ENCODE measurements around the gene GALNS. TPM values are rescaled to one million over a fixed set of nuclear protein-coding genes. Genes with fewer than 3 reads are reported as not detected.

The GALNS gene
- total RNA-seq, 2 experiments from 2014 or later = 17.2 to 49.0 TPM

DNA sequence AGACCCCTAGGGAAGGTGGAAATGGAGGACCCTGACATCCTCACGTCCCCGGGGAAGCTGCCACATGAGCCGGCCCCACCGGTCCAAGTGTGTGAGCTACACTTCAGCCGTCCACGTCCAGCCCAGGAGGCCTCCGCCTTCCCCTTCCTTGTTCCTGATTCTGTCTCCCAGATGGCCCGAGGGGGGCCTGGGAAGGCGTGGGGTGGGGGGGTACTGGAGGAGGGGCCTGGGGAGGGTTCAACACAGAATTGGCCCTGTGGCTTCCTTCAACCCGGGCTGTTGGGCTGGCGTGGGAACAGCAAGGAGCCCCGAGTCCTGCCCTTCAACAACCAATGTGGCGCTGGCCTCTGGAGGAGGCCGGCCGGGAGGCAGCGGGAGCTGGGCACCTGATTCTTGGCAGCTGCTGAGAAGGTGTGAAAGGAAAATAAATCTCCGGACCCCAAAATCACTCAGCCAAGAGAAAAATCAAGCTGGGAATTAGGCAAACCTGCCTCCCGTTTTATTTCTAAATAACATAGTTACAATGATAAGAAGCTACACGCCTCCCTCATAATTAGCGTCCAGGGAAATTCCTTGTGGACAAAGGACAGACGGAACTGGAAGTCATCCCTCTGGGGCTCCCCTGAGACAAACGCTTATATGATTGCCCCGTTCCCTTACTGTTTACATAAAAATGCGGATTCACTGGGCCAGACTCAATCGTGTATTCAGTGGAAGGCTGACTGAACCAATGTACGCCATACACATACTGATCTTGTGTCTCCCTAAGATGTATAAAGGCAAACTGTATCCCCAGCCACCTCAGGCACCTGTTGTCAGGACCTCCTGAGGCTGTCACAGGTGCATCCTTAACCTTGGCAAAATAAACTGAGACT, 43.2 kb downstream of the GALNS start:
- H3K9me3 ChIP-seq (ENCODE audit: low read length) = no peaks in the 10 kb centered on the region
- H2AFZ ChIP-seq (ENCODE audit: low read length) = no peak overlapping the region
- no peak overlapping the region for H3K27ac ChIP-seq (ENCODE audit: low read depth, low read length, poor library complexity, severe bottlenecking)
- H4K20me1 ChIP-seq (ENCODE audit: insufficient read depth, low read length) = no peaks in the 10 kb centered on the region
- H3K36me3 ChIP-seq (ENCODE audit: insufficient read depth, low read length) = peaks cover 23% of the 10 kb centered on the region
- no peak for TF ChIP-seq EZH2phosphoT487 (IDR thresholded peaks at IDR 0.05; ENCODE audit: borderline replicate concordance, low read depth, low read length)
- TF ChIP-seq, protein P1, sequence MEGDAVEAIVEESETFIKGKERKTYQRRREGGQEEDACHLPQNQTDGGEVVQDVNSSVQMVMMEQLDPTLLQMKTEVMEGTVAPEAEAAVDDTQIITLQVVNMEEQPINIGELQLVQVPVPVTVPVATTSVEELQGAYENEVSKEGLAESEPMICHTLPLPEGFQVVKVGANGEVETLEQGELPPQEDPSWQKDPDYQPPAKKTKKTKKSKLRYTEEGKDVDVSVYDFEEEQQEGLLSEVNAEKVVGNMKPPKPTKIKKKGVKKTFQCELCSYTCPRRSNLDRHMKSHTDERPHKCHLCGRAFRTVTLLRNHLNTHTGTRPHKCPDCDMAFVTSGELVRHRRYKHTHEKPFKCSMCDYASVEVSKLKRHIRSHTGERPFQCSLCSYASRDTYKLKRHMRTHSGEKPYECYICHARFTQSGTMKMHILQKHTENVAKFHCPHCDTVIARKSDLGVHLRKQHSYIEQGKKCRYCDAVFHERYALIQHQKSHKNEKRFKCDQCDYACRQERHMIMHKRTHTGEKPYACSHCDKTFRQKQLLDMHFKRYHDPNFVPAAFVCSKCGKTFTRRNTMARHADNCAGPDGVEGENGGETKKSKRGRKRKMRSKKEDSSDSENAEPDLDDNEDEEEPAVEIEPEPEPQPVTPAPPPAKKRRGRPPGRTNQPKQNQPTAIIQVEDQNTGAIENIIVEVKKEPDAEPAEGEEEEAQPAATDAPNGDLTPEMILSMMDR (conservative IDR thresholded peaks at IDR 0.05; ENCODE audit: low read length) = no peak
- DNase-seq (ENCODE audit: low spot score) = no peak
- no peak overlapping the region for H3K4me3 ChIP-seq (ENCODE audit: low read depth, low read length, poor library complexity, severe bottlenecking)
- BruUV-seq (replicated peaks) = no TSS peak
- H3K4me2 ChIP-seq (ENCODE audit: low read length) = no peak overlapping the region
- H3K79me2 ChIP-seq (ENCODE audit: insufficient read depth, low read depth, low read length) = peaks cover 12% of the 10 kb centered on the region; the same call in 1 of the 2 replicates
- CTCF ChIA-PET (ENCODE audit: unreplicated experiment) = no interaction called here
- POLR2A ChIA-PET = interaction anchor here (0.5 kb wide), 1 partner anchor 10 kb away, joined by 3 read pairs; no protein-coding TSS in a partner anchor
- H3K9me2 ChIP-seq (ENCODE audit: insufficient read depth, low read length) = no peaks in the 10 kb centered on the region
- intact Hi-C loops (cut with micrococcal nuclease; ENCODE audit: unreplicated experiment) = loop anchor here (10.0 kb wide), 1 partner anchor 281 kb away; the partner anchor contains the start of gene ACSF3
- H3K4me1 ChIP-seq (ENCODE audit: insufficient read depth, low read length, poor library complexity, severe bottlenecking) = peaks cover 24% of the 10 kb centered on the region

DNA sequence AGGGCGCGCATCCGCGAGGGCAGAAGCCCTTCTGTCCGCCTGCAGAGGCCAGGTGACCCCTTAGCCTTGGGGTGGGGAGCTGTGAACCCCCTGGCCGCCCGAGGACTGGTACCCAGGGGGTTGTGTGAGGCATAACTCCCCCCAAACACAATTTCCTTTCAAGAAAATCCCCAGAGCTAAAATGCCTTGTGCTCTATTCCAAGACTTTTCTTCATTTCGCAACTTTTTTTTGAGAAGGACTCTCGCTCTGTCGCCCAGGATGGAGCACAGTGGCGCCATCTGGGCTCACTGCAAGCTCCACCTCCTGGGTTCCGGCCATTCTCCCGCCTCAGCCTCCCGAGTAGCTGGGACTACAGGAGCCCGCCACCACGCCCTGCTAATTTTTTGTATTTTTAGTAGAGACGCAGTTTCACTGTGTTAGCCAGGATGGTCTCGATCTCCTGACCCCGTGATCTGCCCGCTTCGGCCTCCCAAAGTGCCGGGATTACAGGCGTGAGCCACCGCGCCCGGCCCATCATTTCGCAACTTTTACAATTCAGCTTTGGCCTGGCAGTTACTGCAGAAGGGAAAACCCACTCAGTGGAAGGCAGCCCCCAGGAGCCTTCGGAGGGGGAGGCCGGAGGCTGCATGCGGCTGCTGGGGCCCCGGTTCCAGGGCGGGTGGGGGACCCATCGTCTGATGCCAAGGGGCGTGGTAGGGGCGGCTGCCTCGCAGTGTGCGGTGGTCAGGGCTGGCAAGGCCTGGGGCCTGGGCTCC, 44.1 kb downstream of the GALNS start:
- ChIA-PET CTCF (ENCODE audit: unreplicated experiment) (no interaction called here), POLR2A (no interaction called here)
- DNase-seq (ENCODE audit: low spot score) = peak; percentile 41
- H3K4me1 ChIP-seq (ENCODE audit: insufficient read depth, low read length, poor library complexity, severe bottlenecking) = peaks cover 24% of the 10 kb centered on the region
- H3K4me3 ChIP-seq (ENCODE audit: low read depth, low read length, poor library complexity, severe bottlenecking) = peak overlapping the region; percentile 75
- intact Hi-C loops (cut with micrococcal nuclease; ENCODE audit: unreplicated experiment) = loop anchor here (10.0 kb wide), 1 partner anchor 282 kb away; the partner anchor contains the start of gene ACSF3
- peaks cover 12% of the 10 kb centered on the region; the same call in 1 of the 2 replicates for H3K79me2 ChIP-seq (ENCODE audit: insufficient read depth, low read depth, low read length)
- no peak overlapping the region for H2AFZ ChIP-seq (ENCODE audit: low read length)
- peak overlapping the region; percentile 76 for H3K27ac ChIP-seq (ENCODE audit: low read depth, low read length, poor library complexity, severe bottlenecking)
- H3K36me3 ChIP-seq (ENCODE audit: insufficient read depth, low read length) = peaks cover 31% of the 10 kb centered on the region
- TF ChIP-seq, protein P1 (conservative IDR thresholded peaks at IDR 0.05; ENCODE audit: low read length) = no peak
- no peak for TF ChIP-seq EZH2phosphoT487 (IDR thresholded peaks at IDR 0.05; ENCODE audit: borderline replicate concordance, low read depth, low read length)
- H3K9me3 ChIP-seq (ENCODE audit: low read length) = no peaks in the 10 kb centered on the region
- H4K20me1 ChIP-seq (ENCODE audit: insufficient read depth, low read length) = no peaks in the 10 kb centered on the region
- no peaks in the 10 kb centered on the region for H3K9me2 ChIP-seq (ENCODE audit: insufficient read depth, low read length)
- H3K4me2 ChIP-seq (ENCODE audit: low read length) = peak overlapping the region; percentile 74
- no TSS peak for BruUV-seq (replicated peaks)
